Measurements from ENCODE around the gene PRR5.
"Not testable (repeated sequence)": the region's sequence is repeated elsewhere in the genome, so short reads cannot be mapped to it uniquely, and the experiment has no call there.

Gene PRR5

GRCh38 chr22:44736581-44737405 lies 34.8 kb downstream of the PRR5 start:
- DNase-seq = no peak

DNA sequence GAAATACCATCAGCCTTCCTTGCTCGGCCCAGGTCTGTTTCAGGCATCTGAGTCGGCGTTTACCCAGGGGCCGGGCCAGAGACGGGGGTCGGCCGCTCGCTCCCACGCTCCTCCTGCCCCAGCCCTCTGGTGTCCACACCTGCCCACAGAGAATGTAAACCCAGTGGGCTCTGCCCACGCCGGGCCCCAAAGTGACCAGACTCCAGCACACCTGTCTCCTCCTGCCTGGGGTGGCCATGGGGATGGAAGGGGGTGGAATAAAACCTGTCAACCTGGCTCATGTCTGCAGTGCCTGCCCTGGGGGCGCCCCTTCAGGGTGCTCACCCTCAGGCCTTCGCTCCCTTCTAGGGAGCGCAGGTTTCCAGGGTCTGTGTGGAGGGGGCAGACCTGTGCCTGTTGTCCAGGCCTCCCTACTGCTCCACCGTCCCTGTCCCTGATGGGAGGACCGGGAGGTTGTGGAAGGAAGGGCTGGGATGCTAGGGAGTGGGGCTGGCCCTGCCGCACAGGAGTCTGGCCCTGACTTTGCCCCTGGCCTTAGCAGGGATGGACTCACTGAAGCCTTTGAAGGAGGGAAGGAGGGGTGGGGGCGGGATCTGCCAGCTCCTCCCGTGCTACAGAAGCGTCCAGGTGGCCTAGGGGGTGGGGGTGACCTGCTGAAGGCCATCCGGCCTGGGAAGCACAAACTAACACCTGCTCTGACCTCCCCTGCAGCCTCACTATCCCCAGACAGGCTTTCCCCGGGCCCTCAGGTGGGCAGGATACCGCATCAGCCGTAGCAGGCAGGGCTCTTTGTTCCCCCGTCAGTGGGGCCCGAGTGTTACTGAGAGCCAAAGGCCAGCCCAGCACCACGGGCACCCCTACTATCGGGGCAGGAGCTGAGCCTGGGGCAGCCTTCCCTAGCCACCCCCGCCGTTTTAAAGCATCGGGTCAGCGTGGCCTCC lies 35.7 kb downstream of the PRR5 start:
- no peak for DNase-seq

GRCh38 chr22:44738347-44738715 lies 36.3 kb downstream of the PRR5 start:
- no peak for DNase-seq

GRCh38 chr22:44739024-44739423 lies 37.0 kb downstream of the PRR5 start:
- no peak for DNase-seq

DNA sequence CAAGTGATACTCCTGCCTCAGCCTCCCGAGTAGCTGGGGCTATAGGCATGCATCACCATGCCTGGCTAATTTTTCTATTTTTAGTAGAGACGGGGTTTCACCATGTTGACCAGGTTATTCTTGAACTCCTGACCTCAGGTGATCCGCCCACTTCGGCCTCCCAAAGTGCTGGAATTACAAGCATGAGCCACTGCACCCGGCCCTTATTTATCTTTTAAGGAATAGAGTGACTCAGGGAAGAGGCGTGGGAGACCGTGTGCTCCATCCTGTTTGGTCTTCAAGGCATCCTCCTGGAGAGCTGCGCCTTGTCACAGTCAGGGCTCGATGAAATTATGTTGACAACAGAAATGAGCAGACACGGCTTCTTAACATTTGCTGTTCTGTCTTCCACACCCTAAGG lies 37.7 kb downstream of the PRR5 start:
- DNase-seq = not testable (repeated sequence)

- DNase-seq = no peak
Observed at GRCh38 chr22:44740307-44740706, 38.3 kb downstream of the PRR5 start.

DNA sequence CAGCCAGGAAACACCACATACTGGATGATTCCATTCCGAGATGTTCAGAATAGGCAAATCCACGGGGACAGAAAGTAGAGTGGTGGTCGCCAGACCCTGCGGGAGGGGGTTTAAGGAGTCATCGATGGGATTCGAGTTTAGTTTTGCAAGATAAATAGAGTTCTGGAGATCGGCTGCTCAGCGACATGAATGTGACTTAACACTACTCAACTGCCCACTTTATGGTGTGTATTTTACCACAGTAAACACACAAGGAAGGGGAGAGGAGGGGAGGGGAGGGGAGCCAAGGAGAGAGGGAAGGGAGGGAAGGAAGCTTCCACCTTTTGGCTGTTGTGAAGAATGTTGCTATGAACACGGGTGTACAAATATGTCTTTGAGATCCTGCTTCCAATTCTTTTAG lies 39.9 kb downstream of the PRR5 start:
- no peak for DNase-seq

GRCh38 chr22:44743247-44743646 lies 41.2 kb downstream of the PRR5 start:
- no peak for DNase-seq

GRCh38 chr22:44743804-44744211 lies 41.8 kb downstream of the PRR5 start:
- no peak for DNase-seq

DNA sequence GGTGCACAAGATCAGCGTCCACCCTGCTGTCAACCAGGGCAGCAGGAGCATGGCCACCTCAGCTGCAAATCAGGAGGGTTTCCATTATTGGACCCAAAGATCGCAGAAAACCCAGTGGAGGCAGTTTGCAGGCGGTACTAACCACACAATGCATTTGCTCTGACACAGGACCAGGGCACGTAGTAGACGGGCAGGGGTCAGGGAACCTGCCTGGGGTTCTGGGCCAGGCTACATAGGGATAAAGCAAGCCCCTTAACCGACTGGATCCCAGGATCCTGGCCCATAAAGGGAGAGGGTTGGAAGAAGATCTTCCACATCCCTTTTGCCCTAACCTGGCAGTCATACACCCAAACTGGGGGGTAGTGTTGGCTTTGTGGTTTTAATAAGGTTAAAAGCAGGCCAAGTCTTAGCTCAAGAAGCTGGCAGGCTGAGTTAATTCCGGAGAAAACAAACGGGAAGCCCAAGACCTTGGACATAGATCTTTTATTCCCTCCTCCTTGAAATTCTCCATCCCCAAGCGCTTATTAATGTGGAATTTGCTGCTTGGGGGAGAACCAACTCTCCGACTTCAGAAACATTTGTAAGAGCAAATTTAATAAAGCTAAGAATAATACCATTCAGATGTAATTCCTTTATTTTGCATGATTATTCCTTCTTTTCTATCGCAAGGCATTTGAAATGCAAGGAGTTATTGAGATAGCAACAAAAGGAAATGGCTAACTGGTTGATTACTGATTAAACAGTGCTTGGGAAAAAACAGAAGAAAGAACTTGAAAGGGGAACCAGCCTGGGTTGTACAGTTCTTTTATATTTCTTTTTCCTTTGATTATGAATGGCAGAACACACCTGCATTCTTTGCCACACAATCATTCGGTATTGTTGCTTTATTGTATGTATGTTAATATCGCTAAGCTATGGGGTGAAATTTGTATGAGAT lies 44.1 kb downstream of the PRR5 start:
- no peak for DNase-seq

GRCh38 chr22:44747784-44748127 lies 45.8 kb downstream of the PRR5 start:
- DNase-seq = not testable (repeated sequence)

DNA sequence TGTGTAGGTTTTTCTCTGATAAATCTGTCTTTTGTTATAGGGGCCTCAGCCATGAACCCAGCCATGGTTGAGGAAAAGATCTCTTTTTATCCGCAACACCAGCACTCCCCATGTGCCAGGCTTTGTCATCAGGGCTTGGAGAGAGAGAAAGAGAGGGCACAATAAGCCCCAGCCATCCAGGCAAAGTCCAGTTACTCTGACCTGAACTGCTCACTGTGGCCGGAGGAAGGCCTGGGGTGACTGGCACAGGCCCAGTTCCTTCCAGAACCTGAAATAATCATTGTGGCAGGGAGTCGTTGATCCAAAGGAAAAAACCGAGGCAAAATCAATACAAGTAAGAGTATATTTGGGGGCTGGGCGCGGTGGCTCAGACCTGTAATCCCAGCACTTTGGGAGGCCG lies 46.5 kb downstream of the PRR5 start:
- no peak for DNase-seq

- no peak for DNase-seq
Observed at GRCh38 chr22:44750481-44750880, 48.5 kb downstream of the PRR5 start.

DNA sequence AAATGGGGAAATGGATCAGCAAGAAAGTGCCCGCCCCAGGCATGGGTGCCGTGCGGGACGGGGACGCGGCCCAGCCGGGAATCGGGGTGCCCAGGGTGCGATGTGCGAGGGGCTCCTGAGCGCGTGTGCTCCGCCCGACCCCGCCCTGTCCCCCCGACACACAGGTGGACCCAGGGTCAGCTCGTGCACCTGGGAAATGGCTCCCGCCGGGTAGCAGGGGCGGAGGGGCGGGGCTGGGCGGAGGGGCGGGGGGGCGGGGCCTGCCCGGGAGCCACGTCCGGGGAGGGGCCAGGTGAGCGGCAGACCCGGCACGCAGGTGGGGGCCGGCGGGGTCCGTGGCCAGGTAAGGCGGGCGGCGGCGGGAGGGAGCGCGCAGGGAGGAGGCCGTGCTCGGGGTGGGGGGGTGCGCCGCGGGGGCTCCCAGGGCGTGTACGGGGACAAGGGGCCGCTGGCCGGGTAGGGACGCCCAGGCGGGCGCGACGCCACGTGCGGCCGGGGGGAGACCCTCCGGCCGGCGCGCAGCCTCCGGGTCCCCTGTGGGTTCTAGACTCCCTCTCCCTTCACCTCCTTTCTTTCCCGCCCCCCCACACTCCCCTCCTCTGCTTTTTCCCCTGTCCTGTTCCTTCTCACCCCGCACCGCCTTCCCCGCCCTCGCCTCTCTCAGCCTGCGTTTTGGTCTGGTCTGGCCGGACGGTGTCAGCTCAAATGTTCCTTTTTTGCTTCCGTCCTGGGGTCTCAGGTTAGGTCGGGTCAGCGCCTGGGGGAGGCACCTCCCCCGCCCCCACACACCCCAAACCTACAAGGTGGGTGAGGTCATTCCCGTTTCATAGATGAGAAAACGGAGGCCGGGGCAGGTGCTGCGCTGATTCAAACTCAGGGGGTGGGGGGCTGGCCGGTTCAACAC lies 50.5 kb downstream of the PRR5 start, which contains the start of gene ARHGAP8:
TSS of gene ARHGAP8 (plus strand) at position 291 of the 904 bp plus-strand sequence. CDS start 33,953 bp downstream, outside the sequence.
- no peak for DNase-seq

DNA sequence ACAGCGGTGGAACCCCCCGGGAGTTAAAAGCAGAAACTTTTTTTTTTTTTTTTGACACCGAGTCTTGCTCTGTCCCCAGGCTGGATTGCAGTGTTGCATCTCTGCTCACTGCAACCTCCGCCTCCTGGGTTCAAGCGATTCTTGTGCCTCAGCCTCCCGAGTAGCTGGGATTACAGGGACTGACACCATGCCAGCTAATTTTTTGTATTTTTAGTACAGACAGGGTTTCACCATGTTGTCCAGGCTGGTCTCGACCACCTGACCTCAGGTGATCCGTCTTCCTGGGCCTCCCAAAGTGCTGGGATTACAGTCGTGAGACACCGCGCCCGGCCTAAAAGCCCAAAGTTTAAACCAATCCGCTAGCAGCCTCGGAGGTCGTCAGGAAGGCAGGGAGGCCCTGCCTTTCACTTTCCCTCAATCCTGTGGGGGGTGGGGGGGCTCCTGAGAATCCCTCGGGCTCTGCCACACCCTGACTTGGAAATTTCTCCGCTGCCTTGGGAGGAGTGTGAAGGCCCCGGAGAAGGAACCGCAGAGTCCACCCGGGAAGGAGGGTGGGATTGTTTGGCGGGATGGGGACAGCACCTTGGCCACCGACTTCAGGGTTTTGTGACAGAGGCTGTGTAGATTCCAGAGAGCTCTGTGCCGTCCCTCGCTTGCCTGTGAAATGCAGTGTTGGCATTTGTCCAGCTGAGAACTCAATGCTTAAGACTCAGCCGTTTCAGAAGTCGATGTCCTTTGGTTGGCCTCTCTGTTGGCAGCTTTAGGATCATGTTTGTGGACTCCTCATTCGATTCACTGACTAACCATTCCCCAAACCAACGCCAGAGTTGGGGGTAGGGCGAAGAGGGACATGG lies 51.4 kb downstream of the PRR5 start:
- DNase-seq = no peak

DNA sequence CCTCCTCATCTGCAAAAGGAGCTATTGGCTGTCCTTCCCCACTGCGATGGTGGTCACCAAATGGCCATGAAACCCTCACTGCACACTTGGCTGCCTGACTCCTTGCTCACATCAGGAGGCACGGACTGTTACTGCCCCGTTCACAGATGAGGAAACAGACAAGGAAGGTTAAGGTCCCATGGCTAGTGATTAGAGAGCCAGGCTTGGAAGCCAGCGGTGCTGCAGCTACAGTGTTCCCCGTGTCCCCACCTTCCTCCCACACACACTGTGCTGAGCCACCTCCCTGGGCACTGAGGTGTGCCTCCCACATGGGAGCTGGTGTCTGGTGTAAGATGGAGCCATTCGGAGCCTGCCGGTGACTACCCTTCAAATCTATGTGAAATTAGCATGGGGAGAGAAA lies 53.0 kb downstream of the PRR5 start:
- DNase-seq = no peak

GRCh38 chr22:44755417-44755816 lies 53.4 kb downstream of the PRR5 start:
- no peak for DNase-seq

DNA sequence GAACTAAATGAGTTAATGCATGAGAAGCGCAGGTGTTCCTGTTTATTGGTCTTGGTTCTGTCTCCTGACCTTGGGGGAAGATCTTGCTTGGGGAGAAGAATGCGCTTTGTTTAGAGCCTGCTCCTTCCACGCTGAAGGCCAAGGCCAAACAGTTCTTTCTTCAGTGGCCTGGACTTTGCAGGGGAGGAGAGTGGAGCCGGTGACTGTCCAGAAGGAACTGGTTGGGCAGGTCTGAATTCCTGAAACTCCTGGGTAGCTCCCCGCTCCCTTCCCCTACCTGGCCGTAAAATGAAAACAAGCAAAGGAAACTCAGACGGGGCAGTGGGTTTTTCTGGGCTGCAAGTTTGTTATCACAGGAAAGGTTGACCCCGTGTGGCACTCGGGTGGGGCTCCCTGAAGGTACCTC lies 54.0 kb downstream of the PRR5 start:
- DNase-seq = no peak

GRCh38 chr22:44758344-44758973 lies 56.5 kb downstream of the PRR5 start:
- no peak for DNase-seq

GRCh38 chr22:44759001-44759400 lies 57.0 kb downstream of the PRR5 start:
- no peak for DNase-seq

Measured in activated T-cell treated with anti-CD3 and anti-CD28 coated beads for 4 hours (primary cell).